GM12878 (cell line): ENCODE measurements around the gene ZSWIM3. TPM values are rescaled to one million over a fixed set of nuclear protein-coding genes. Genes with fewer than 3 reads are reported as not detected.

ENCODE experiments used
- ATAC-seq: fragments of 200-7000 bp; cut with Tn5 transposase; 3 replicates; pipeline ENCODE4 v1.9.1; 2020; ENCODE audit warnings: mild to moderate bottlenecking, moderate library complexity
- BruUV-seq: library from RNA; stranded (reverse); fragments of 400-500 nt; replicated peaks from 2 replicates; lab custom pipeline; 2021; lab: Mats Ljungman, UMichigan
- CTCF ChIA-PET: fragments of 300-600 bp; sonication (Branson Sonifier 250); formaldehyde crosslinking; extraction: SDS; loops from one replicate; lab custom pipeline; 2021; ENCODE audit warnings: inconsistent platforms; lab: Yijun Ruan, JAX
- POLR2A ChIA-PET: fragments of 350-600 bp; formaldehyde crosslinking; extraction: SDS; loops from one replicate; lab custom pipeline; 2021; ENCODE audit warnings: inconsistent platforms; lab: Charles Lee
- RAD21 ChIA-PET: fragments of 300-600 bp; sonication (Branson Sonifier 250); formaldehyde crosslinking; loops from one replicate; lab custom pipeline; 2023; ENCODE audit warnings: antibody characterized with exemption; ENCODE audit not compliant: unreplicated experiment; lab: Charles Lee
- SMC1A ChIA-PET: fragments of 300-600 bp; sonication (Branson Sonifier 250); formaldehyde crosslinking; loops from one replicate; lab custom pipeline; 2023; ENCODE audit not compliant: unreplicated experiment, uncharacterized antibody; lab: Charles Lee
- DNase-seq: peaks from one replicate; pipeline ENCODE4 v3.0.0-alpha.2; 2011; ENCODE audit warnings: low read depth, low spot score
- FAIRE-seq: peaks from 3 replicates; lab custom pipeline; 2011; peaks lifted over from hg19 to GRCh38; lab: Jason Lieb, UNC
- H2AFZ ChIP-seq: 2 replicates; pipeline ENCODE4 v1.6.0; 2011; ENCODE audit warnings: low read depth, low read length, control low read depth; ENCODE audit not compliant: control insufficient read depth
- H3K27ac ChIP-seq: 2 replicates; pipeline ENCODE4 v1.5.1; 2011; ENCODE audit warnings: control low read depth; ENCODE audit not compliant: control insufficient read depth, insufficient read depth
- H3K27me3 ChIP-seq, 2 experiments: replicated peaks in 1 of 2; 2 replicates each; pipeline versions ENCODE4 v1.6.0 to v1.6.1; 2011; ENCODE audit warnings: low read length in 1 of 2; ENCODE audit not compliant: control insufficient read depth in 2 of 2, insufficient read depth in 2 of 2
- H3K36me3 ChIP-seq, 2 experiments: 2 replicates each; pipeline ENCODE4 v1.5.1; 2011; ENCODE audit warnings: low read length in 1 of 2; ENCODE audit not compliant: control insufficient read depth in 2 of 2, insufficient read depth in 2 of 2
- H3K4me1 ChIP-seq: 2 replicates; pipeline ENCODE4 v1.6.1; 2011; ENCODE audit warnings: mild to moderate bottlenecking, low read length, moderate library complexity, mixed read lengths; ENCODE audit not compliant: control insufficient read depth, insufficient read depth
- H3K4me2 ChIP-seq: 2 replicates; pipeline ENCODE4 v1.6.0; 2011; ENCODE audit warnings: control low read depth; ENCODE audit not compliant: control insufficient read depth, insufficient read depth
- H3K4me3 ChIP-seq: fragments of 200-600 bp; sonication (generic); 2 replicates; pipeline ENCODE4 v1.5.1; 2016
- H3K79me2 ChIP-seq: 2 replicates; pipeline ENCODE4 v1.6.0; 2011; ENCODE audit warnings: low read length; ENCODE audit not compliant: control insufficient read depth, insufficient read depth
- H3K9ac ChIP-seq: 2 replicates; pipeline ENCODE4 v1.8.0; 2011; ENCODE audit warnings: low read length, control low read depth, mixed read lengths; ENCODE audit not compliant: control insufficient read depth, insufficient read depth
- H3K9me3 ChIP-seq: replicated peaks from 3 replicates; pipeline ENCODE4 v1.5.1; 2011; ENCODE audit warnings: mild to moderate bottlenecking, low read length; ENCODE audit not compliant: control insufficient read depth, insufficient read depth
- H4K20me1 ChIP-seq: 2 replicates; pipeline ENCODE4 v1.6.0; 2011; ENCODE audit not compliant: control insufficient read depth, insufficient read depth
- DPF2 ChIP-seq: fragments of 450-650 bp; IDR thresholded peaks from 2 replicates; pipeline ENCODE4 v1.6.1; 2017; ENCODE audit warnings: mild to moderate bottlenecking
- IKZF2 ChIP-seq, 2 experiments: fragments of 450-650 bp; IDR thresholded peaks; 2 replicates each; pipeline ENCODE4 v1.6.1; 2017; ENCODE audit warnings: mild to moderate bottlenecking in 2 of 2, moderate library complexity in 2 of 2
- KLF5 ChIP-seq: fragments of 450-650 bp; IDR thresholded peaks from 2 replicates; pipeline ENCODE4 v1.6.1; 2014; ENCODE audit warnings: mild to moderate bottlenecking; ENCODE audit not compliant: partially characterized antibody
- POLR2A ChIP-seq: IDR thresholded peaks from 2 replicates; pipeline ENCODE4 v1.6.1; 2011; ENCODE audit warnings: low read depth, mild to moderate bottlenecking, low read length
- SIX5 ChIP-seq: IDR thresholded peaks from 2 replicates; pipeline ENCODE4 v1.6.1; 2011; ENCODE audit warnings: mild to moderate bottlenecking, low read depth, low read length, moderate library complexity; ENCODE audit not compliant: severe bottlenecking
- SMAD1 ChIP-seq: fragments of 450-650 bp; IDR thresholded peaks from 2 replicates; pipeline ENCODE4 v1.6.1; 2018; ENCODE audit warnings: mild to moderate bottlenecking, low read depth; ENCODE audit not compliant: partially characterized antibody
- SMAD5 ChIP-seq: IDR thresholded peaks from 2 replicates; pipeline ENCODE4 v1.6.1; 2016; ENCODE audit warnings: antibody characterized with exemption, low read depth
- WGBS: methylation state at CpG from one replicate; pipeline ENCODE4 v1.1.6; 2016; ENCODE audit warnings: low lambda C conversion rate; ENCODE audit not compliant: insufficient replicate concordance, insufficient coverage; ENCODE audit errors: missing lambda C conversion rate; 5-methylcytosine and 5-hydroxymethylcytosine counted together
- in situ Hi-C: fragments of 300-500 bp; cut with MboI; formaldehyde crosslinking; loops from 9 replicates; pipeline ENCODE4 v1.14.3; 2018; ENCODE audit warnings: mixed read lengths
- intact Hi-C: fragments of 100-400 bp; cut with micrococcal nuclease; formaldehyde crosslinking; loops from one replicate; pipeline ENCODE4 v1.14.2; 2022; ENCODE audit not compliant: unreplicated experiment
- polyA plus RNA-seq, 11 experiments: library from polyadenylated mRNA; depleted of rRNA in 4 of 11; unstranded in 6 of 11; stranded (reverse) in 5 of 11; fragments of >200 nt; fragmentation: Nextera tagmentation in 4 of 11; fragmentation: Illumina TruSeq in 1 of 11; extraction: Ambion mirVana in 4 of 11; extraction: Trizol in 1 of 11; gene quantifications; 1 replicate in 1 of 11; 2 replicates in 10 of 11; pipeline versions ENCODE4 v1.2.1 to v1.2.3, GENCODE V29; 2011 to 2016; ENCODE audit warnings: inconsistent platforms in 2 of 11, missing spikeins in 2 of 11, low read depth in 1 of 11
- total RNA-seq, 4 experiments: library from RNA; depleted of rRNA in 3 of 4; stranded (reverse); fragments of >200 nt in 3 of 4; fragmentation: Illumina TruSeq in 1 of 4; extraction: Trizol in 1 of 4; gene quantifications; 2 replicates each; pipeline versions ENCODE4 v1.2.1 to v1.2.3, GENCODE V29; 2013 to 2021
- TF ChIP-seq, protein P1 (sequence below): fragments of 450-650 bp; conservative IDR thresholded peaks from 2 replicates; pipeline ENCODE4 v1.6.1; 2017; ENCODE audit warnings: mild to moderate bottlenecking, moderate library complexity
- TF ChIP-seq, protein P2 (sequence below): fragments of 450-650 bp; IDR thresholded peaks from 2 replicates; pipeline ENCODE4 v1.6.1; 2016; ENCODE audit warnings: mild to moderate bottlenecking
- TF ChIP-seq, protein P3 (sequence below), 3 experiments: IDR thresholded peaks in 2 of 3; conservative IDR thresholded peaks in 1 of 3; 2 replicates each; pipeline ENCODE4 v1.5.1; 2011; ENCODE audit warnings: low read depth in 3 of 3, low read length in 3 of 3, mild to moderate bottlenecking in 3 of 3, control low read depth in 2 of 3, moderate library complexity in 2 of 3, inconsistent platforms in 1 of 3, mixed read lengths in 1 of 3; ENCODE audit not compliant: control insufficient read depth in 2 of 3, insufficient read depth in 1 of 3; ENCODE audit errors: extremely low read depth in 1 of 3
- TF ChIP-seq, protein P4 (sequence below): fragments of 450-650 bp; IDR thresholded peaks from 2 replicates; pipeline ENCODE4 v1.6.1; 2017; ENCODE audit warnings: antibody characterized with exemption, mild to moderate bottlenecking, moderate library complexity
- TF ChIP-seq, protein P5 (sequence below): fragments of 450-650 bp; formaldehyde crosslinking; IDR thresholded peaks from 2 replicates; pipeline ENCODE4 v1.4.0; 2022; ENCODE audit warnings: mild to moderate bottlenecking, moderate library complexity

The ZSWIM3 gene
- total and polyA plus RNA-seq, 10 of the 15 experiments (the other 5 are each of a cell fraction or from before 2014, with no cell fraction given): 1.6 to 5.1 (median 4.2) TPM

DNA sequence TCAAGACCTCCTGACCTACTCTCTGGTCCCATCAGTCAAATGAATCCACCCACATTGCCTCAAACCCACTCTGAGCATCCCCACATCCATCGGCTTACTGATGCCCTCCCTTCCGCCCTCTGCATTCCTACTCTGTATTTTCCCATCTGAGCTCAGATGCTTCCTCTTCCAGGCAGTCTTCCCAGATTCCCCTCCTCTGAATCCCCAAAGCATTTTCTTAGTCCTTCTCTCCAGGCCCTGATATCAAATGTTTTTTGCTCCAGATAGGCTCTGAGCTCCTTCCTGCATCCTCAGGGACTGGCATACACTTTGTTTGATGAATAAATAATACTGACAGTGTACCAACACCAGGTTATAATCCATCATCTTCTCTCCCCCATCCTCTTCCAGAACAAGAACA is 50.7 kb downstream of the ZSWIM3 start:
- FAIRE-seq: no peak
- in situ Hi-C loops: no loop called here
- no peaks in the 10 kb centered on the region for H3K27me3 ChIP-seq
- RAD21 ChIA-PET: no interaction called here
- H4K20me1 ChIP-seq: no peaks in the 10 kb centered on the region
- no peak for ATAC-seq
- POLR2A ChIA-PET: interaction anchor here (1.7 kb wide), 1 partner anchor 29 kb away, joined by 4 read pairs; no protein-coding TSS in a partner anchor
- no peak for DNase-seq
- SMC1A ChIA-PET: no interaction called here
- no peaks in the 10 kb centered on the region for H3K9me3 ChIP-seq
- WGBS: 94% methylated on average over 2 of the region's 2 CpGs
- CTCF ChIA-PET: interaction anchor here (1.2 kb wide), 1 partner anchor 109 kb away, joined by 3 read pairs; no protein-coding TSS in a partner anchor
- H3K9ac ChIP-seq: no peak overlapping the region
- H3K4me3 ChIP-seq: no peak overlapping the region
- no TSS peak for BruUV-seq
- H3K4me2 ChIP-seq: no peak overlapping the region
- no peak overlapping the region for H2AFZ ChIP-seq
- no peaks in the 10 kb centered on the region for H3K36me3 ChIP-seq
- H3K79me2 ChIP-seq: no peaks in the 10 kb centered on the region
- H3K4me1 ChIP-seq: peaks cover 15% of the 10 kb centered on the region
- intact Hi-C loops: no loop called here
- no peak overlapping the region for H3K27ac ChIP-seq
- TF ChIP-seq, protein P1, sequence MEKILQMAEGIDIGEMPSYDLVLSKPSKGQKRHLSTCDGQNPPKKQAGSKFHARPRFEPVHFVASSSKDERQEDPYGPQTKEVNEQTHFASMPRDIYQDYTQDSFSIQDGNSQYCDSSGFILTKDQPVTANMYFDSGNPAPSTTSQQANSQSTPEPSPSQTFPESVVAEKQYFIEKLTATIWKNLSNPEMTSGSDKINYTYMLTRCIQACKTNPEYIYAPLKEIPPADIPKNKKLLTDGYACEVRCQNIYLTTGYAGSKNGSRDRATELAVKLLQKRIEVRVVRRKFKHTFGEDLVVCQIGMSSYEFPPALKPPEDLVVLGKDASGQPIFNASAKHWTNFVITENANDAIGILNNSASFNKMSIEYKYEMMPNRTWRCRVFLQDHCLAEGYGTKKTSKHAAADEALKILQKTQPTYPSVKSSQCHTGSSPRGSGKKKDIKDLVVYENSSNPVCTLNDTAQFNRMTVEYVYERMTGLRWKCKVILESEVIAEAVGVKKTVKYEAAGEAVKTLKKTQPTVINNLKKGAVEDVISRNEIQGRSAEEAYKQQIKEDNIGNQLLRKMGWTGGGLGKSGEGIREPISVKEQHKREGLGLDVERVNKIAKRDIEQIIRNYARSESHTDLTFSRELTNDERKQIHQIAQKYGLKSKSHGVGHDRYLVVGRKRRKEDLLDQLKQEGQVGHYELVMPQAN: no peak
- TF ChIP-seq, protein P2, sequence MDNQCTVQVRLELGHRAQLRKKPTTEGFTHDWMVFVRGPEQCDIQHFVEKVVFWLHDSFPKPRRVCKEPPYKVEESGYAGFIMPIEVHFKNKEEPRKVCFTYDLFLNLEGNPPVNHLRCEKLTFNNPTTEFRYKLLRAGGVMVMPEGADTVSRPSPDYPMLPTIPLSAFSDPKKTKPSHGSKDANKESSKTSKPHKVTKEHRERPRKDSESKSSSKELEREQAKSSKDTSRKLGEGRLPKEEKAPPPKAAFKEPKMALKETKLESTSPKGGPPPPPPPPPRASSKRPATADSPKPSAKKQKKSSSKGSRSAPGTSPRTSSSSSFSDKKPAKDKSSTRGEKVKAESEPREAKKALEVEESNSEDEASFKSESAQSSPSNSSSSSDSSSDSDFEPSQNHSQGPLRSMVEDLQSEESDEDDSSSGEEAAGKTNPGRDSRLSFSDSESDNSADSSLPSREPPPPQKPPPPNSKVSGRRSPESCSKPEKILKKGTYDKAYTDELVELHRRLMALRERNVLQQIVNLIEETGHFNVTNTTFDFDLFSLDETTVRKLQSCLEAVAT: no peak
- TF ChIP-seq IKZF2 (IDR thresholded peaks at IDR 0.05) (no peak), DPF2 (no peak), SMAD1 (no peak), KLF5 (no peak), SMAD5 (no peak), POLR2A (no peak), SIX5 (no peak)
- TF ChIP-seq, protein P3, sequence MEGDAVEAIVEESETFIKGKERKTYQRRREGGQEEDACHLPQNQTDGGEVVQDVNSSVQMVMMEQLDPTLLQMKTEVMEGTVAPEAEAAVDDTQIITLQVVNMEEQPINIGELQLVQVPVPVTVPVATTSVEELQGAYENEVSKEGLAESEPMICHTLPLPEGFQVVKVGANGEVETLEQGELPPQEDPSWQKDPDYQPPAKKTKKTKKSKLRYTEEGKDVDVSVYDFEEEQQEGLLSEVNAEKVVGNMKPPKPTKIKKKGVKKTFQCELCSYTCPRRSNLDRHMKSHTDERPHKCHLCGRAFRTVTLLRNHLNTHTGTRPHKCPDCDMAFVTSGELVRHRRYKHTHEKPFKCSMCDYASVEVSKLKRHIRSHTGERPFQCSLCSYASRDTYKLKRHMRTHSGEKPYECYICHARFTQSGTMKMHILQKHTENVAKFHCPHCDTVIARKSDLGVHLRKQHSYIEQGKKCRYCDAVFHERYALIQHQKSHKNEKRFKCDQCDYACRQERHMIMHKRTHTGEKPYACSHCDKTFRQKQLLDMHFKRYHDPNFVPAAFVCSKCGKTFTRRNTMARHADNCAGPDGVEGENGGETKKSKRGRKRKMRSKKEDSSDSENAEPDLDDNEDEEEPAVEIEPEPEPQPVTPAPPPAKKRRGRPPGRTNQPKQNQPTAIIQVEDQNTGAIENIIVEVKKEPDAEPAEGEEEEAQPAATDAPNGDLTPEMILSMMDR (IDR thresholded peaks at IDR 0.05 in 2 of 3, conservative IDR thresholded peaks at IDR 0.05 in 1 of 3; ENCODE audit: control insufficient read depth in 2 of 3, extremely low read depth in 1 of 3, insufficient read depth in 1 of 3, low read depth in 3 of 3, low read length in 3 of 3): no peak
- TF ChIP-seq, protein P4, sequence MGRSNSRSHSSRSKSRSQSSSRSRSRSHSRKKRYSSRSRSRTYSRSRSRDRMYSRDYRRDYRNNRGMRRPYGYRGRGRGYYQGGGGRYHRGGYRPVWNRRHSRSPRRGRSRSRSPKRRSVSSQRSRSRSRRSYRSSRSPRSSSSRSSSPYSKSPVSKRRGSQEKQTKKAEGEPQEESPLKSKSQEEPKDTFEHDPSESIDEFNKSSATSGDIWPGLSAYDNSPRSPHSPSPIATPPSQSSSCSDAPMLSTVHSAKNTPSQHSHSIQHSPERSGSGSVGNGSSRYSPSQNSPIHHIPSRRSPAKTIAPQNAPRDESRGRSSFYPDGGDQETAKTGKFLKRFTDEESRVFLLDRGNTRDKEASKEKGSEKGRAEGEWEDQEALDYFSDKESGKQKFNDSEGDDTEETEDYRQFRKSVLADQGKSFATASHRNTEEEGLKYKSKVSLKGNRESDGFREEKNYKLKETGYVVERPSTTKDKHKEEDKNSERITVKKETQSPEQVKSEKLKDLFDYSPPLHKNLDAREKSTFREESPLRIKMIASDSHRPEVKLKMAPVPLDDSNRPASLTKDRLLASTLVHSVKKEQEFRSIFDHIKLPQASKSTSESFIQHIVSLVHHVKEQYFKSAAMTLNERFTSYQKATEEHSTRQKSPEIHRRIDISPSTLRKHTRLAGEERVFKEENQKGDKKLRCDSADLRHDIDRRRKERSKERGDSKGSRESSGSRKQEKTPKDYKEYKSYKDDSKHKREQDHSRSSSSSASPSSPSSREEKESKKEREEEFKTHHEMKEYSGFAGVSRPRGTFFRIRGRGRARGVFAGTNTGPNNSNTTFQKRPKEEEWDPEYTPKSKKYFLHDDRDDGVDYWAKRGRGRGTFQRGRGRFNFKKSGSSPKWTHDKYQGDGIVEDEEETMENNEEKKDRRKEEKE: no peak
- TF ChIP-seq, protein P5, sequence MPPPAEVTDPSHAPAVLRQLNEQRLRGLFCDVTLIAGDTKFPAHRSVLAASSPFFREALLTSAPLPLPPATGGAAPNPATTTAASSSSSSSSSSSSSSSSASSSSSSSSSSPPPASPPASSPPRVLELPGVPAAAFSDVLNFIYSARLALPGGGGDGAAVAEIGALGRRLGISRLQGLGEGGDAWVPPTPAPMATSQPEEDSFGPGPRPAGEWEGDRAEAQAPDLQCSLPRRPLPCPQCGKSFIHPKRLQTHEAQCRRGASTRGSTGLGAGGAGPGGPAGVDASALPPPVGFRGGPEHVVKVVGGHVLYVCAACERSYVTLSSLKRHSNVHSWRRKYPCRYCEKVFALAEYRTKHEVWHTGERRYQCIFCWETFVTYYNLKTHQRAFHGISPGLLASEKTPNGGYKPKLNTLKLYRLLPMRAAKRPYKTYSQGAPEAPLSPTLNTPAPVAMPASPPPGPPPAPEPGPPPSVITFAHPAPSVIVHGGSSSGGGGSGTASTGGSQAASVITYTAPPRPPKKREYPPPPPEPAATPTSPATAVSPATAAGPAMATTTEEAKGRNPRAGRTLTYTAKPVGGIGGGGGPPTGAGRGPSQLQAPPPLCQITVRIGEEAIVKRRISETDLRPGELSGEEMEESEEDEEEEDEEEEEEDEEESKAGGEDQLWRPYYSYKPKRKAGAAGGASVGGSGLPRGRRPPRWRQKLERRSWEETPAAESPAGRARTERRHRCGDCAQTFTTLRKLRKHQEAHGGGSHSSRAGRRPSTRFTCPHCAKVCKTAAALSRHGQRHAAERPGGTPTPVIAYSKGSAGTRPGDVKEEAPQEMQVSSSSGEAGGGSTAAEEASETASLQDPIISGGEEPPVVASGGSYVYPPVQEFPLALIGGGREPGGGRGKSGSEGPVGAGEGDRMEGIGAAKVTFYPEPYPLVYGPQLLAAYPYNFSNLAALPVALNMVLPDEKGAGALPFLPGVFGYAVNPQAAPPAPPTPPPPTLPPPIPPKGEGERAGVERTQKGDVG (CRISPR knock-in tag): no peak
